GM18951 (cell line): ENCODE measurements around the gene KNSTRN.

Experiments used
- POLR2A ChIP-seq: IDR thresholded peaks from 4 replicates; pipeline ENCODE4 v1.6.1; 2011; ENCODE audit warnings: mild to moderate bottlenecking; ENCODE audit not compliant: insufficient read length, insufficient read depth; ENCODE audit errors: extremely low read depth
- in situ Hi-C: fragments of 300-500 bp; cut with MboI; formaldehyde crosslinking; loops from one replicate; pipeline ENCODE4 v1.12.0; 2022; ENCODE audit warnings: low sequenced_read_pairs, mixed read lengths, inconsistent platforms; ENCODE audit not compliant: unreplicated experiment

The KNSTRN gene

GRCh38 chr15:40340740-40341400, 41.7 kb upstream of the KNSTRN start, which contains the start of gene CCDC9B:
Gene CCDC9B, minus strand, starts transcription at chr15:40340939. Its CDS starts 120 bp downstream, at chr15:40340819.
- no peak for TF ChIP-seq POLR2A
- in situ Hi-C loops: loop anchor here (10.0 kb wide), 1 partner anchor 84 kb away; no protein-coding TSS in a partner anchor

- in situ Hi-C loops: loop anchor here (10.0 kb wide), 1 partner anchor 82 kb away; no protein-coding TSS in a partner anchor
- TF ChIP-seq POLR2A: no peak
These were observed 39.9 kb upstream of the KNSTRN start for GRCh38 chr15:40342416-40343320.

- TF ChIP-seq POLR2A: no peak
- in situ Hi-C loops: loop anchor here (10.0 kb wide), 1 partner anchor 81 kb away; no protein-coding TSS in a partner anchor
These were observed 39.0 kb upstream of the KNSTRN start for GRCh38 chr15:40343512-40343911.

GRCh38 chr15:40344217-40344616, 38.3 kb upstream of the KNSTRN start:
- no peak for TF ChIP-seq POLR2A
- in situ Hi-C loops: loop anchor here (10.0 kb wide), 1 partner anchor 81 kb away; no protein-coding TSS in a partner anchor

GRCh38 chr15:40344631-40345120, 37.8 kb upstream of the KNSTRN start:
- in situ Hi-C loops: loop anchor here (10.0 kb wide), 1 partner anchor 80 kb away; no protein-coding TSS in a partner anchor
- no peak for TF ChIP-seq POLR2A

- no peak for TF ChIP-seq POLR2A
- in situ Hi-C loops: loop anchor here (10.0 kb wide), 1 partner anchor 79 kb away; no protein-coding TSS in a partner anchor
These were observed 37.2 kb upstream of the KNSTRN start for GRCh38 chr15:40345225-40345866.

GRCh38 chr15:40345867-40346578, 36.5 kb upstream of the KNSTRN start:
- in situ Hi-C loops: loop anchor here (10.0 kb wide), 1 partner anchor 79 kb away; no protein-coding TSS in a partner anchor
- no peak for TF ChIP-seq POLR2A

- in situ Hi-C loops: loop anchor here (10.0 kb wide), 1 partner anchor 78 kb away; no protein-coding TSS in a partner anchor
- TF ChIP-seq POLR2A: no peak
These were observed 35.7 kb upstream of the KNSTRN start for GRCh38 chr15:40346579-40347558.

GRCh38 chr15:40347559-40348473, 34.7 kb upstream of the KNSTRN start:
- in situ Hi-C loops: loop anchor here (10.0 kb wide), 1 partner anchor 77 kb away; no protein-coding TSS in a partner anchor

GRCh38 chr15:40348474-40348870, 34.0 kb upstream of the KNSTRN start:
- in situ Hi-C loops: loop anchor here (10.0 kb wide), 1 partner anchor 76 kb away; no protein-coding TSS in a partner anchor
- no peak for TF ChIP-seq POLR2A

More at GRCh38 chr15:40347559-40348473, 34.7 kb upstream of the KNSTRN start:
- TF ChIP-seq POLR2A: no peak

- no peak for TF ChIP-seq POLR2A
- in situ Hi-C loops: loop anchor here (10.0 kb wide), 1 partner anchor 76 kb away; no protein-coding TSS in a partner anchor
These were observed 33.4 kb upstream of the KNSTRN start for GRCh38 chr15:40349163-40349562.
